Measurements from ENCODE around the gene CDH3. TPM values are rescaled to one million over a fixed set of nuclear protein-coding genes. Genes with fewer than 3 reads are reported as not detected.

CDH3 gene
- total and polyA plus RNA-seq, 2 of the 8 experiments (the other 6 are each of a cell fraction or from before 2014, with no cell fraction given): 146 to 171 TPM

- no peak overlapping the region for H3K4ac ChIP-seq (replicated peaks; ENCODE audit: insufficient read length, low read depth, low read length)
Measured at GRCh38 chr16:68608330-68608729, 36.8 kb upstream of the CDH3 start.

More at GRCh38 chr16:68608330-68608729, 36.8 kb upstream of the CDH3 start:
- peaks cover 0 to 3% (median 0%) of the 10 kb centered on the region in 4 experiments; a peak in 2 of 7 replicates for H3K4me1 ChIP-seq (replicated peaks in 1 of 4; ENCODE audit: control insufficient read depth in 3 of 4, insufficient read depth in 4 of 4, low read length in 3 of 4)
- H4K20me1 ChIP-seq (replicated peaks in 1 of 2; ENCODE audit: control insufficient read depth in 1 of 2, insufficient read depth in 2 of 2, low read length in 2 of 2): no peaks in the 10 kb centered on the region
- no peak overlapping the region for H3K14ac ChIP-seq (ENCODE audit: insufficient read length)
- H4K91ac ChIP-seq (replicated peaks; ENCODE audit: insufficient read length, low read length): no peak overlapping the region
- H2BK15ac ChIP-seq (ENCODE audit: low read length): no peak overlapping the region
- no peak overlapping the region for H4K5ac ChIP-seq (ENCODE audit: insufficient read length, low read depth, low read length)
- no peaks in the 10 kb centered on the region for H3K23me2 ChIP-seq (ENCODE audit: low read depth, low read length)
- no peak overlapping the region for H2AK5ac ChIP-seq (ENCODE audit: low read depth, low read length)
- no peak overlapping the region for H2AFZ ChIP-seq (ENCODE audit: low read length)
- POLR2A ChIA-PET (ENCODE audit: partially characterized antibody): interaction anchor here (1.6 kb wide), 1 partner anchor 11 kb away, joined by 7 read pairs; no protein-coding TSS in a partner anchor
- no peak overlapping the region for H2BK5ac ChIP-seq (ENCODE audit: low read depth, low read length)
- H3K23ac ChIP-seq (ENCODE audit: insufficient read length): no peak overlapping the region
- H3K18ac ChIP-seq (ENCODE audit: extremely low read depth, low read length): no peak overlapping the region
- H2BK12ac ChIP-seq (ENCODE audit: low read depth, low read length): no peak overlapping the region
- no peak overlapping the region for H3K56ac ChIP-seq (replicated peaks; ENCODE audit: insufficient read length, low read depth, low read length)
- FAIRE-seq (no peak), DNase-seq (ENCODE audit: low read depth in 1 of 2, low spot score in 2 of 2) (no peak)
- no peak overlapping the region for H3K4me2 ChIP-seq (ENCODE audit: insufficient read depth in 1 of 2, low read depth in 2 of 2, low read length in 2 of 2)
- no peak overlapping the region for H3K4me3 ChIP-seq (ENCODE audit: extremely low read depth in 1 of 4, insufficient read depth in 2 of 4, low read depth in 3 of 4, low read length in 4 of 4)
- WGBS, 2 experiments (ENCODE audit: extremely low coverage in 1 of 2, insufficient coverage in 1 of 2, insufficient read length in 1 of 2, insufficient replicate concordance in 2 of 2, low coverage in 1 of 2, low lambda C conversion rate in 2 of 2, missing lambda C conversion rate in 1 of 2): 90% methylated on average over 2 of the region's 2 CpGs; no CpG with 5 or more reads in 1 of the 2 experiments
- no peak overlapping the region for H3K9ac ChIP-seq (replicated peaks in 1 of 4; ENCODE audit: extremely low read depth in 1 of 4, low read depth in 3 of 4, low read length in 3 of 4)
- H3K27ac ChIP-seq (ENCODE audit: low read depth, low read length): no peak overlapping the region
- no peaks in the 10 kb centered on the region for H3K36me3 ChIP-seq (ENCODE audit: control insufficient read depth in 2 of 4, insufficient read depth in 4 of 4, low read length in 3 of 4)
- no peak overlapping the region for H4K8ac ChIP-seq (ENCODE audit: extremely low read depth, insufficient read depth, low read length)
- TF ChIP-seq KDM1A (IDR thresholded peaks at IDR 0.05; ENCODE audit: borderline replicate concordance, low read length): peak; percentile 63; the same call in 1 of the 2 replicates
- no peak for TF ChIP-seq SIX5 (IDR thresholded peaks at IDR 0.05; ENCODE audit: low read depth, low read length)
- no peaks in the 10 kb centered on the region for H3K79me1 ChIP-seq (ENCODE audit: low read depth, low read length)
- H3K27me3 ChIP-seq (replicated peaks in 1 of 4; ENCODE audit: control insufficient read depth in 3 of 4, extremely low read depth in 1 of 4, insufficient read depth in 3 of 4, low read length in 3 of 4): no peaks in the 10 kb centered on the region
- H3K79me2 ChIP-seq (ENCODE audit: control insufficient read depth in 1 of 2, insufficient read depth in 2 of 2, low read length in 2 of 2): no peaks in the 10 kb centered on the region
- H2BK20ac ChIP-seq (ENCODE audit: low read length): no peak overlapping the region
- 0 out of 4 replicates have a peak, but pooled peaks cover 0 to under 1% of the 10 kb centered on the region in 2 experiments for H3K9me3 ChIP-seq (ENCODE audit: insufficient read depth in 2 of 2, low read depth in 1 of 2, low read length in 1 of 2)
- CTCF ChIA-PET (ENCODE audit: partially characterized antibody): interaction anchor here (0.6 to 1.3 kb wide), 2 partner anchors 14 to 18 kb away, joined by 3 to 4 read pairs; no protein-coding TSS in a partner anchor
- H2BK120ac ChIP-seq (replicated peaks; ENCODE audit: low read depth, low read length): no peak overlapping the region
